T-cell (primary cell): ENCODE measurements around the gene ACRV1. TPM values are rescaled to one million over a fixed set of nuclear protein-coding genes. Genes with fewer than 3 reads are reported as not detected.

Experiments used
- ATAC-seq, 4 experiments: fragments of 200-7000 bp in 3 of 4; fragments of 150-1000 bp in 1 of 4; cut with Tn5 transposase; replicated peaks in 1 of 4; 1 replicate in 3 of 4; 2 replicates in 1 of 4; pipeline ENCODE4 v1.10.0; 2021; ENCODE audit warnings: moderate library complexity in 3 of 4, mild to moderate bottlenecking in 2 of 4, moderate number of reproducible peaks in 1 of 4
- CTCF ChIA-PET, 2 donors: fragments of 300-600 bp; sonication (Branson Sonifier 250); formaldehyde crosslinking; loops; one replicate each; lab custom pipeline; 2022; ENCODE audit warnings: antibody characterized with exemption in 2 of 2; lab: Charles Lee
- POLR2A ChIA-PET, 2 donors: fragments of 300-600 bp; sonication (Branson Sonifier 250); formaldehyde crosslinking; loops; one replicate each; lab custom pipeline; 2022; ENCODE audit warnings: antibody characterized with exemption in 2 of 2; lab: Charles Lee
- DNase-seq, 35 experiments: peaks; one replicate each; pipeline versions ENCODE4 v3.0.0 to v3.0.0-alpha.2; 2013 to 2023
- H3K27ac ChIP-seq: one replicate; pipeline ENCODE4 v1.5.1; 2013; ENCODE audit warnings: low read length
- H3K27me3 ChIP-seq, 2 experiments: replicated peaks in 1 of 2; 1 replicate in 1 of 2; 2 replicates in 1 of 2; pipeline versions ENCODE4 v1.6.1 to v1.7.0; 2013; ENCODE audit warnings: low read length in 1 of 2, mixed read lengths in 1 of 2; ENCODE audit not compliant: control insufficient read depth in 2 of 2, insufficient read depth in 2 of 2; ENCODE audit errors: extremely low read depth in 1 of 2
- H3K36me3 ChIP-seq, 2 donors: 1 replicate in 1 of 2; 2 replicates in 1 of 2; pipeline versions ENCODE4 v1.6.1 to v1.7.0; 2013; ENCODE audit warnings: low read length in 1 of 2; ENCODE audit not compliant: control insufficient read depth in 2 of 2, insufficient read depth in 1 of 2; ENCODE audit errors: extremely low read depth in 1 of 2
- H3K4me1 ChIP-seq, 2 experiments: 1 replicate in 1 of 2; 2 replicates in 1 of 2; pipeline versions ENCODE4 v1.6.1 to v1.7.0; 2013; ENCODE audit warnings: low read length in 2 of 2, mixed read lengths in 1 of 2; ENCODE audit not compliant: insufficient read depth in 2 of 2, control insufficient read depth in 1 of 2; ENCODE audit errors: extremely low read depth in 1 of 2
- H3K4me3 ChIP-seq, 2 donors: 1 replicate in 1 of 2; 2 replicates in 1 of 2; pipeline versions ENCODE4 v1.5.1 to v1.7.0; 2013; ENCODE audit warnings: mild to moderate bottlenecking in 2 of 2, low read length in 1 of 2, moderate library complexity in 1 of 2; ENCODE audit not compliant: control insufficient read depth in 1 of 2; ENCODE audit errors: extremely low read depth in 1 of 2
- H3K9me3 ChIP-seq: 2 replicates; pipeline ENCODE4 v1.7.0; 2013
- H3K27ac Mint-ChIP-seq, 2 donors: one replicate each; pipeline ENCODE4 v1.8.0; 2020 to 2021; ENCODE audit warnings: mild to moderate bottlenecking in 2 of 2, mixed read lengths in 2 of 2
- H3K27me3 Mint-ChIP-seq, 2 donors: one replicate each; pipeline ENCODE4 v1.8.0; 2021 to 2022; ENCODE audit warnings: mixed read lengths in 2 of 2
- H3K36me3 Mint-ChIP-seq: one replicate; pipeline ENCODE4 v1.8.0; 2021; ENCODE audit warnings: mixed read lengths
- H3K4me1 Mint-ChIP-seq, 3 donors: one replicate each; pipeline ENCODE4 v1.8.0; 2020 to 2022; ENCODE audit warnings: mixed read lengths in 3 of 3, mild to moderate bottlenecking in 1 of 3
- H3K4me3 Mint-ChIP-seq, 3 donors: one replicate each; pipeline ENCODE4 v1.8.0; 2020 to 2022; ENCODE audit warnings: mild to moderate bottlenecking in 3 of 3, mixed read lengths in 3 of 3, moderate library complexity in 3 of 3
- H3K9me3 Mint-ChIP-seq, 3 donors: one replicate each; pipeline ENCODE4 v1.8.0; 2020 to 2022; ENCODE audit warnings: mixed read lengths in 3 of 3
- WGBS: methylation state at CpG from one replicate; pipeline ENCODE4 v1.1.5; 2013; ENCODE audit warnings: missing lambda C conversion rate; ENCODE audit not compliant: insufficient coverage; 5-methylcytosine and 5-hydroxymethylcytosine counted together
- total RNA-seq, 35 experiments: library from RNA in 6 of 35; stranded (reverse) in 6 of 35; fragments of 120-200 nt in 1 of 35; gene quantifications; one replicate each; pipeline versions ENCODE4 v1.2.1 to v1.2.4 and lab custom pipeline; 2013 to 2026

ACRV1 gene
- total RNA-seq, 5 donors from 2014 or later (not counting 1 experiment from before 2014, with no cell fraction given) = not detected

DNA sequence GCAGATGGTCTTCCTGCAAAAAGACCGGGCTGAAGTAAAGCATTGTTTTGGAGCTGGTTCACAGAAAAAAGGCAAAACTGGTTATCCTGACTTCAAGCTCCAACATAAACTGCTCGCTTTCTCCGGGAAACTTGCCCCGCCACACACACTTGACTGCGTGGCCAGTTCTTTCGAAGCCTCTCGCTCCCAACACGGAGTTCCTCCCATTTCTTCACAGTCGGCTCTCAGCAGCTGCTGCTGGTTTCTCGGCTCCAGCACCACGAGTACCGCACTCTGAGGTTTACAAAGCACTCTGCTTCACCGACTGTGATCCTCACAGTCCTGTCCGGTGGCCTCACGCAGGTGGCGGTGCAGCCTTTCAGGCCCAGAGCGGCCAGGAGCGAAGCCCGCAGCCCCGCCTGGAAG is 55.4 kb downstream of the ACRV1 start:
- peak overlapping the region; percentile 97 for H3K27ac ChIP-seq
- peak overlapping the region; percentile 92 to 99 (median 93) for H3K4me3 Mint-ChIP-seq
- no peaks in the 10 kb centered on the region for H3K9me3 ChIP-seq
- no peaks in the 10 kb centered on the region for H3K27me3 Mint-ChIP-seq
- ChIA-PET POLR2A (interaction anchor here (0.9 to 1.2 kb wide), 4 partner anchors 31 to 56 kb away, joined by 3 to 6 read pairs (median 4); partner anchors contain the start of genes EI24 (in 2 of the 2) and STT3A (in 1 of the 2)), CTCF (interaction anchor here (0.5 to 1.9 kb wide), 6 partner anchors 33 to 256 kb away, joined by 3 to 14 read pairs (median 6); partner anchors contain the start of genes EI24 (in 1 of the 2) and STT3A (in 1 of the 2))
- peaks cover 0 to 15% of the 10 kb centered on the region in 2 donors for H3K36me3 ChIP-seq
- peaks cover 20 to 25% (median 20%) of the 10 kb centered on the region in 3 donors for H3K4me1 Mint-ChIP-seq
- peaks cover 15% of the 10 kb centered on the region for H3K36me3 Mint-ChIP-seq
- peak in 1 of 4 experiments; percentile 36 for ATAC-seq
- DNase-seq = no peak
- H3K4me1 ChIP-seq = peaks cover 5 to 21% of the 10 kb centered on the region in 2 experiments
- H3K9me3 Mint-ChIP-seq = no peaks in the 10 kb centered on the region
- no peaks in the 10 kb centered on the region for H3K27me3 ChIP-seq
- H3K4me3 ChIP-seq = peak overlapping the region; percentile 91
- 2% methylated on average over 20 of the region's 20 CpGs for WGBS
- H3K27ac Mint-ChIP-seq = peak overlapping the region; percentile 95 to 97

DNA sequence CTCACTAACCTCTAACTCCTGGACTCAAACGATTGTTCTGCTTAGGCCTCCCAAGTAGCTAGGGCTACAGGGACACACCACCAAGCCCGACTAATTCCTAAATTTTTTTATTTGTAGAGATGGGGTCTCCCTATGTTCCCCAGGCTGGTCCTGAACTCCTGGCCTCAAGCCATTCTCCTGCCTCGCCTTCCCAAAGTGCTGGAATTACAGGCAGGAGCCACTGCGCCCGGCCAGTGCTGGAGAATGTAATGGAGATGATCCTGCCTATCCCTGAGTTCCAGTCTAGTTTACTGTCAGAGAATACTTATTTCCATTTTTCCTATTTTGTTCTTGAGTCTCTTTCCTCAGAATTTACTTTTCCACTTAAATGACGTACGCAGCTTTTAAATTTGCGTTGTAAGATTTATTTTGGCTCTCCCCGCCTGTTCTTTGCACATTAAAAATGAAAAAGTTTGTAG is 55.9 kb downstream of the ACRV1 start, which contains the start of gene CHEK1:
CHEK1 (plus strand) TSS at position 408 of the 458 bp plus-strand sequence. CDS start 1,606 bp downstream, outside the sequence.
- Mint-ChIP-seq H3K27ac (peak within 1 kb of the TSS; percentile 95 to 97), H3K27me3 (no peaks in the 10 kb centered on the region), H3K4me3 (peak within 1 kb of the TSS; percentile 92 to 99 (median 93)), H3K4me1 (peaks cover 20 to 25% (median 20%) of the 10 kb centered on the region in 3 donors), H3K9me3 (no peaks in the 10 kb centered on the region), H3K36me3 (peaks cover 18% of the 10 kb centered on the region)
- Histone ChIP-seq H3K36me3 (peaks cover 0 to 20% of the 10 kb centered on the region in 2 donors), H3K27ac (peak within 1 kb of the TSS; percentile 97), H3K27me3 (no peaks in the 10 kb centered on the region), H3K9me3 (no peaks in the 10 kb centered on the region), H3K4me1 (peaks cover 5 to 21% of the 10 kb centered on the region in 2 experiments), H3K4me3 (peak within 1 kb of the TSS; percentile 91)
- DNase-seq (no peak), ATAC-seq (no peak)
- ChIA-PET CTCF (interaction anchor here (0.5 to 1.9 kb wide), 4 partner anchors 33 to 256 kb away, joined by 3 to 14 read pairs (median 6); partner anchors contain the start of genes EI24 (in 1 of the 2) and STT3A (in 1 of the 2)), POLR2A (interaction anchor here (1.2 kb wide), 2 partner anchors 32 to 55 kb away, joined by 4 to 6 read pairs; partner anchors contain the start of genes EI24 (in 1 of the 2) and STT3A (in 1 of the 2))
- WGBS = 100% methylated on average over 1 of the region's 9 CpGs

DNA sequence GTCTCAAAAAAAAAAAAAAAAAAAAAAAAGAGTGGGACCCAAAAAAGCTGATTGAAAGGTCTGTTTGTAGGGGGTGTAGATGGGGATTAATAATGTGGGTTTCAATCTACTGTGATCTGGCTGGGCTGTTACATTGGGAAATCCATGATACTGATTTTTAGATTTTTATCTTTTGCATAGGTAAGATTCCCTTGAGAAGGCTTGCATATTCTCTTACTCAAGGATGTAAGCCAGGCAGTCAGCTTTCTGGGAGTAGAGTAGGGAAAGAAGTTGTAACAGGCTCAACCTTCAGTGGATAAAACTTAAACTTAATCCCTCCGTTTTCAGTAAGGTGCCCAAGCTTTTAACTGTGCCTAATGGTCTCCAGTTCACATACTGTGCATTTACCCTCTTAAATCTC is 57.6 kb downstream of the ACRV1 start:
- WGBS = no CpG with 5 or more reads among the region's 1 CpG
- POLR2A ChIA-PET = interaction anchor here in 1 of 2 donors (0.9 kb wide), 1 partner anchor 136 kb away, joined by 4 read pairs; no protein-coding TSS in a partner anchor

DNA sequence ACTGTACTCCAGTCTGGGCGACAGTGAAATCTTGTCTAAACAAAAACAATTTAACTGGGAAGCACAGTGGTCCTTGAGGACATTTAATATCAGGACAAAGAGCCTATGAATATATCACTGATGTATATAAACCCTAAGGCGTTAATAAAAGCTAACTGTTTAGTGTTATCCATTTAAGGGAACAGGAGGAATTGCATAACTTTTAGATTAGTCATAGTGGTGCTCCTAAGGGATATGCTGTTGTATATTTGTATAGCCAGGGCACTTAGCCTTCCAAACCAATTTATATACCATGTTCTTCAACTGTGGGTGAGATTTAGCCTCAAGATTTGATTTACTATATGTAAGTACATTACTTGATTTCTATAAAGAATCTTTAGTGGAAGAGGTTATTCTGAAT is 58.7 kb downstream of the ACRV1 start:
- Mint-ChIP-seq H3K27me3 (no peaks in the 10 kb centered on the region), H3K4me3 (no peak overlapping the region), H3K36me3 (peaks cover 31% of the 10 kb centered on the region), H3K4me1 (peaks cover 17 to 20% (median 20%) of the 10 kb centered on the region in 3 donors), H3K9me3 (no peaks in the 10 kb centered on the region), H3K27ac (no peak overlapping the region)
- Histone ChIP-seq H3K27me3 (no peaks in the 10 kb centered on the region), H3K27ac (no peak overlapping the region), H3K36me3 (peaks cover 2 to 44% of the 10 kb centered on the region in 2 donors), H3K4me3 (no peak overlapping the region), H3K4me1 (peaks cover 5 to 20% of the 10 kb centered on the region in 2 experiments), H3K9me3 (no peaks in the 10 kb centered on the region)
- no CpG with 5 or more reads among the region's 2 CpGs for WGBS
- ChIA-PET CTCF (no interaction called here), POLR2A (interaction anchor here in 1 of 2 donors (1.1 kb wide), 1 partner anchor 644 kb away, joined by 3 read pairs; no protein-coding TSS in a partner anchor)
- no peak for ATAC-seq
- no peak for DNase-seq

More for the DNA sequence above, 57.6 kb downstream of the ACRV1 start:
- Histone ChIP-seq H3K36me3 (peaks cover 2 to 35% of the 10 kb centered on the region in 2 donors), H3K9me3 (no peaks in the 10 kb centered on the region), H3K4me3 (no peak overlapping the region), H3K4me1 (peaks cover 5 to 21% of the 10 kb centered on the region in 2 experiments), H3K27me3 (no peaks in the 10 kb centered on the region), H3K27ac (no peak overlapping the region)
- no peaks in the 10 kb centered on the region for H3K9me3 Mint-ChIP-seq
- no peak overlapping the region for H3K4me3 Mint-ChIP-seq
- CTCF ChIA-PET = interaction anchor here (0.6 to 1.0 kb wide), 3 partner anchors 19 to 264 kb away, joined by 3 to 4 read pairs (median 4); no protein-coding TSS in a partner anchor
- no peak overlapping the region for H3K27ac Mint-ChIP-seq
- no peak for ATAC-seq
- H3K27me3 Mint-ChIP-seq = no peaks in the 10 kb centered on the region
- no peak for DNase-seq
- H3K36me3 Mint-ChIP-seq = peaks cover 29% of the 10 kb centered on the region
- peaks cover 20 to 25% (median 20%) of the 10 kb centered on the region in 3 donors for H3K4me1 Mint-ChIP-seq

Other genes with a start within 250 kb of the ACRV1 start
- 1 to 10 TPM in 2 of 5 donors, under 1 TPM in 3; 0.62 to 3.5 (median 0.92) TPM for gene FEZ1, start 184.6 kb downstream of the ACRV1 start, total RNA-seq
- gene EI24, start 111.4 kb downstream of the ACRV1 start, total RNA-seq = 10 to 100 TPM; 20.0 to 33.0 (median 29.9) TPM
- gene STT3A, start 88.0 kb downstream of the ACRV1 start, total RNA-seq = 100 to 1,000 TPM in 1 of 5 donors, 10 to 100 TPM in 4; 51.0 to 103 (median 88.5) TPM
- gene CHEK1, start 55.7 kb downstream of the ACRV1 start, total RNA-seq = 1 to 10 TPM; 2.2 to 7.5 (median 3.2) TPM
- not detected for gene PATE1, start 65.4 kb upstream of the ACRV1 start, total RNA-seq
- not detected for gene PATE2, start 98.0 kb upstream of the ACRV1 start, total RNA-seq
- not detected for gene PATE3, start 107.3 kb upstream of the ACRV1 start, total RNA-seq
- gene PATE4, start 152.5 kb upstream of the ACRV1 start, total RNA-seq = not detected
- gene HYLS1, start 206.8 kb upstream of the ACRV1 start, total RNA-seq = 1 to 10 TPM; 2.8 to 7.4 (median 6.9) TPM
- 10 to 100 TPM in 3 of 5 donors, 1 to 10 TPM in 2; 5.2 to 14.6 (median 11.5) TPM for gene PUS3, start 222.4 kb upstream of the ACRV1 start, total RNA-seq
- under 1 TPM in 3 of 5 donors, not detected in 2; 0.16 to 0.26 (median 0.16) TPM for gene DDX25, start 223.7 kb upstream of the ACRV1 start, total RNA-seq